TTC549 (cell line): ENCODE data around the gene PSME3.

Experiments used
- FAIRE-seq: peaks from 2 replicates; lab custom pipeline; 2012; peaks lifted over from hg19 to GRCh38; lab: Jason Lieb, UNC

Gene PSME3, protein sequence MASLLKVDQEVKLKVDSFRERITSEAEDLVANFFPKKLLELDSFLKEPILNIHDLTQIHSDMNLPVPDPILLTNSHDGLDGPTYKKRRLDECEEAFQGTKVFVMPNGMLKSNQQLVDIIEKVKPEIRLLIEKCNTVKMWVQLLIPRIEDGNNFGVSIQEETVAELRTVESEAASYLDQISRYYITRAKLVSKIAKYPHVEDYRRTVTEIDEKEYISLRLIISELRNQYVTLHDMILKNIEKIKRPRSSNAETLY

DNA sequence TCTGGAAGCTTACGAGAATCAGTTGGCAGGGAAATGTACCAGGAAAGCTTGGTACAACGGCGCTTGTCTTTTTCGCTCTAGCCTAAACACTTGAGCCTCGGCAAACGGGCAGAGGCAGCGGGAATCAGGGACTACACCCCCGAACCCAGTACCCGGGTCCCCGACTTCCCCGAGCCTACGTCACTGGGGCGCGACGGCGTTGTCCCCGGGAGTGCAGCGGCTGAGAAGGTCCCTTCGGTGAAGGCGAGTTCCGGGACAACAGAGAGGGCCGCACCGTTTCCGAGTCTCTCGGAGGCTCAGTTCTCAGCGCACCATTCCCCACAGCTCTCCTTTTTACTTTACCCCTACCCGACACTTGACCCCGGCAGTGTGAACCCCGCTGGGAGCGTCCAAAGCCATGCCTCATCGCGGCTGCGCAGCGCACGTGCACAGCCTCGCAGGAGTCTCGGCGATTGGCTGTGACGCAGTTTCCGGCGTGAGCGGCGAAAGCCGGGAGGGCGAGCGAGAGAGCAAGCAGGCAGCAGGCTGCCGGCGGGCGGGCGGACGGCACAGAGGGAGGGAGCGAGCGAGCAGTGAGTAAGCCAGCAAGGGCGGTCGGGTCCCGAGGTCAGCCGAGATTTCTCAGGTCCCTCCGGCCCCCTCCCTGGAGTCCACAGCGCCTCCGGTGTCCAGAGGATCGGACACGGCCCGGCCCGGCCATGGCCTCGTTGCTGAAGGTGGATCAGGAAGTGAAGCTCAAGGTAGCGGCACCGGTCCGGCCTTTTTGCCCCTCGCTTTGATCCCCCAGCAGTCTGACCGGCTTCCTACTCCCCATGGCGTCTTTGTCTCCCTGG is at the start of gene PSME3:
Gene PSME3 (plus strand): TSS at position 464 of the 833 bp plus-strand sequence. CDS start 235 bp downstream, at position 699.
- no peak for FAIRE-seq

DNA sequence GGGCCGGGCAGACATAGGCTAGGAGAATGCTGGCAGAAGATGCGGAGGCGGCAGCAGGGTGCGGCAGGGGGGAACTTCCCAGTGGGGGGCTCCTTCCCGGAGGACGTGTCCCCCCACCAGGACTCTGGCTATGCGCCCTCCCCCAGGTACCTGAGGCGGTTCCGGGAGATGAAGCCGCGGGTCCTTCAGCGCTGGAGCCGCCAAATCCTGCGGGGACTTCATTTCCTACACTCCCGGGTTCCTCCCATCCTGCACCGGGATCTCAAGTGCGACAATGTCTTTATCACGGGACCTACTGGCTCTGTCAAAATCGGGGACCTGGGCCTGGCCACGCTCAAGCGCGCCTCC is 49.4 kb upstream of the PSME3 start:
- FAIRE-seq, result no peak

DNA sequence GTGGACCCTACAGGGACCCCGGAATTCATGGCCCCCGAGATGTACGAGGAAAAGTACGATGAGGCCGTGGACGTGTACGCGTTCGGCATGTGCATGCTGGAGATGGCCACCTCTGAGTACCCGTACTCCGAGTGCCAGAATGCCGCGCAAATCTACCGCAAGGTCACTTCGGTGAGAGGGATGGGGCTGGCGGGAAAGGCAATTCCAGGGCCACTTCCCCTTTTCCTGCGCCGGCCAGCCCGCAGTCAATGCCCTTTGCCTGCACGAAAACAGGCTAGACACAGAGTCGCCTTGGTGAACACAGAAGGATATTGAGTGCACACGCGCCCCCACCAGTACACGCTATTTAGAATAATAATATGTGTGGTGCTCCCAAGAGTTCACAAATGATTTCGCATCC is 48.8 kb upstream of the PSME3 start:
- FAIRE-seq, result no peak

DNA sequence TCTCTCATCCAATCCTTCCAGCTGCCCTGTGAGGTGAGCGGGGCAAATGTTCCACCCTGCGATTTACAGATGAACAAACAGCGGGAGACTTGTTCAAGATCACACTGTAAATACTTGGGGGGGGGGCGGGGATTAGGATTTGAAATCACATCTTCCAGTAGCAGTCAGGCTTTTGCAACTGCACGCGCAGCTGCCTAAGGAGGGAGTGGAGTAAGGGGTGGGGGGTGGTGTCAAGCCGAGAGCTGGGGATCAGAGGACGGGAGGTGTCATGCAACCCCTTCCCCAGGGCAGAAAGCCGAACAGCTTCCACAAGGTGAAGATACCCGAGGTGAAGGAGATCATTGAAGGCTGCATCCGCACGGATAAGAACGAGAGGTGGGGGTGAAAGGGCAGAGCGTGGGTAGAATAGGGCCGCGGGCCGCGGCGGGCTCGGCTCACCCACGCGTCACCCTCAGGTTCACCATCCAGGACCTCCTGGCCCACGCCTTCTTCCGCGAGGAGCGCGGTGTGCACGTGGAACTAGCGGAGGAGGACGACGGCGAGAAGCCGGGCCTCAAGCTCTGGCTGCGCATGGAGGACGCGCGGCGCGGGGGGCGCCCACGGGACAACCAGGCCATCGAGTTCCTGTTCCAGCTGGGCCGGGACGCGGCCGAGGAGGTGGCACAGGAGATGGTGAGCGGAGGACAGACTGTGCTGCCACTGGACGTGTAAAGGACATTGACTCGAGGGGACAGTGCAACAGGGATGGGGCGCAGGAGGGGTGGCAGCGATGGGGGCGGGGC is 48.2 kb upstream of the PSME3 start:
- FAIRE-seq, result no peak

DNA sequence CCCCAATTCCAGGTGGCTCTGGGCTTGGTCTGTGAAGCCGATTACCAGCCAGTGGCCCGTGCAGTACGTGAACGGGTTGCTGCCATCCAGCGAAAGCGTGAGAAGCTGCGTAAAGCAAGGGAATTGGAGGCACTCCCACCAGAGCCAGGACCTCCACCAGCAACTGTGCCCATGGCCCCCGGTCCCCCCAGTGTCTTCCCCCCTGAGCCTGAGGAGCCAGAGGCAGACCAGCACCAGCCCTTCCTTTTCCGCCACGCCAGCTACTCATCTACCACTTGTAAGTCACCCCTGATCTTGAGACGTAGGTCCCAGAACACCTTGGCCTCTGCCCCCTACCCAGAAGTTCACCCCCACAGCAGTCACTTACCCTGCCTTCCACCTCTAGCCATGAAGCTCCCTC is 45.9 kb upstream of the PSME3 start:
- no peak for FAIRE-seq

DNA sequence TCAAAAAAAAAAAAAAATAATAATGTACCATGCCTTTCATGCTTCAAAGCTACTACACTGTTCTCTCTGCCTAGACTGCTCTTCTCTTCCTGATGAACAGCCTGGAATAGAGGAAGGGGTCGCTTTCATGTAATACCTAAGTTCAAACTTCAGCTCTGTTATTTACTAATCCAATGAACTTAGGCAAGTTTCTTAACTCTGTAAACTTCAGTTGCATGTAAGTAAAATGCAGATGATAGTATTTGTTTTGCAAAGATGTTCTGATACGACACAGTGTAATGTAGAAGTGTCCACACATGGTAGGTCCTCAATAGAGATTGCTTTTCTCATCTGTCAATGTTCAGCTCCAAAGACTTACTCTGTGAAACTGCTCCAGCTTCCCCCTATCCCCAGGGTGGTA is 41.2 kb upstream of the PSME3 start:
- no peak for FAIRE-seq

DNA sequence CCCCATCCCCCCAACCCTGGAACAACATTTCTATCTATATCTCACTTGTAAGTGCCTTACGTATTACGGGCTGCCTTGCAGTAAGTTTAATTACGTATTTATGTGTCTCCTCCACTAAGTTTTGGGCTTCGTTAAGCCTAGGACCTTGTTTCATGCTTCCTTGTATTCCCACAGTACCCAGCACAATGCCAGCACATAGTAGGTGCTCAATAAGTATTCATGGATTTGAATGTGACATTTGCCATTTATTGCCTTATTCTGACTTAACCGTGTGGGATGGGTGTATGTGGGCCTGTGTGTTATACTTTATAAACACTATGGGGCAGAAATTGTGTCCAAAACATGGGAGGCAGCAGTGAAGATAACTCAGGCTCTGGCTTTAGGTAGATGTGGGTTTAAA is 40.7 kb upstream of the PSME3 start:
- FAIRE-seq, result no peak

DNA sequence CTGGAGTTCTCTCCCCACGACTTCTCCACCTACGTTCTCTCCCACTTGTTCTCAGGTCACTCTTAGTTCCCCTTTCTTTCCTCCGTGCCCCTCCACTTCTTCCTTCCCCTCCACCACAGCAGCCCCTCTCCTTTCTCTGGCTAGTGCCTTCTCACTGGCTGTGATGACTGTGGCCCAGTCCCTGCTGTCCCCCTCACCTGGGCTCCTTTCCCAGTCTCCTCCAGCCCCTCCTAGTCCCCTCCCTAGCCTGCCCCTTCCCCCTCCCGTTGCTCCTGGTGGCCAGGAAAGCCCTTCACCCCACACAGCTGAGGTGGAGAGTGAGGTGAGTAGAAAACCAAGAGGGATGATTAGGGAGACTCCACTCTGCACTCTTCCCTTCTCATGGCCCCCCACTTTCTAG is 38.1 kb upstream of the PSME3 start:
- FAIRE-seq, result no peak

DNA sequence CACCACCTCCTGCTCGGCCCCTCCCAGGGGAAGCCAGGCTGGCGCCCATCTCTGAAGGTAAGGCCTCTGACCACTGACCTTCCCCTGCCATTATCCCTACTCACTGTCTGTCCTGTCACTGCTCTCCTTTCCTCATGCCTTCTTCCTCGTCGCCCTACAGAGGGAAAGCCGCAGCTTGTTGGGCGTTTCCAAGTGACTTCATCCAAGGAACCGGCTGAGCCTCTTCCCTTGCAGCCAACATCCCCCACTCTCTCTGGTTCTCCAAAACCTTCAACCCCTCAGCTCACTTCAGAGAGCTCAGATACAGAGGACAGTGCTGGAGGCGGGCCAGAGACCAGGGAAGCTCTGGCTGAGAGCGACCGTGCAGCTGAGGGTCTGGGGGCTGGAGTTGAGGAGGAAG is 37.7 kb upstream of the PSME3 start:
- FAIRE-seq, result no peak

DNA sequence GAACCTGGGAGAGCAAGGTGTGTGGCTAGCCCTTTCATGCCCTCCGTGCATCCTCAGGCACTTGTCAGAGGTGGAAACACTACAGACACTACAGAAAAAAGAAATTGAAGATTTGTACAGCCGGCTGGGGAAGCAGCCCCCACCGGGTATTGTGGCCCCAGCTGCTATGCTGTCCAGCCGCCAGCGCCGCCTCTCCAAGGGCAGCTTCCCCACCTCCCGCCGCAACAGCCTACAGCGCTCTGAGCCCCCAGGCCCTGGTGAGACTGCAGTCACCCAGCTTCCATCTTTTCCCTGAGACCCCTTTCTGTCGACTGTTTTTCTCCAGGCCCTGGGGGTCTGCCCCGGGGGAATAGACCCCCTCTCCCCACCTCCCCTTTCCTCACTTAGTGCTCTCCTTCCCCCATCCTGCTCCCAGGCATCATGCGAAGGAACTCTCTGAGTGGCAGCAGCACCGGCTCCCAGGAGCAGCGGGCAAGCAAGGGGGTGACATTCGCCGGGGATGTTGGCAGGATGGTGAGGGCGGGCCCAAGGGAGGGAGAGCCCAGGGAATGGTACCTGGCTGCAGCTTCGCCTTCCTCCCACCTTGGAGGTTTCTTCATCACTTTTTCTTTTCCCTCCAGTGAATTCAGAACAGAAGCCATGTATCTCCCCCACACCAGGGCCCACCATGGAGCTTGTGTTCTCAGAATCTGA is 37.0 kb upstream of the PSME3 start:
- no peak for FAIRE-seq

DNA sequence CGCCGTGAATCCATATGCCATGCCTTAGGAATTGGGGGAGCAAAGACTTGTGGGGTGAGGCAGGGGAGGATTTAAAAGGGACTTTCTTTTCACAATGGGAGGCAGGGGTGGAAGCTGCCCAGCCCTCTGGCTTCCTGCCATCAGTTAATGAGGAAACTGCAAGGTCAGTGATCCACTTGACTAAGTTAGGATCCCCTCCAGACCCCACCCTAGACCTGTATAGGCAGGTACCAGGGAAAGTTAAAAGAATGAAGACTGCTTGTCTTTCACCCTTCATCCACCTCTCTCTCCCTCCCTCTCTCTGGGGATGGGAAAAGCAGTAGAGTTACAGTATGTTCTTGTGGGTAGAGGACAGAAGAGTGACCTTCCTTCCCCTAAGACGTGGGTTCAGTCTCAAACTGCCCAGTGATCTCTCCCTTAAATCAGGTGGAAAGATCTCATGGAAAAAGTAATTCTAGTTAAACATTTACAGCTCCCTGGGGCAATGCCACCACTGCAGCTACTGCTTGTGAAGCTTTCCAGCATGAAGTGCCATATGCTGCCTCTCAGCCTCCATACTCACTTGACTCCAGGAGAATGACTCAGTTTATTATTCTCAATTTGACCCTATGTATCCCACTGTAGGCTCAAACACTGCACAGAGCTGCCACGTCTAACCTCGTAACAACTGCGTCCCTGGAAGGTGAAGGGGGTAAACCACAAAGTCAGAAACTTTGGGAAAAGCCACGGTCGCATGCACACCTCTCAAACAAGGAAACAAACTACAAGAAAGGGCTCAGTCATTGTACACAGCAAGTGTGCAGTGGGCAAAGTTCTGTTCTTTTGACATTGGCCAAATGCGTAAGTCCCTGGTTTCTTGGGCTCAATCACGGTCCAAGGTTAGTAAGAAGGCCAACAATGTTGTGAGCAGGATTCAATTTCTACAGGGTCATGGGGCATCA is 35.9 kb upstream of the PSME3 start:
- no peak for FAIRE-seq

DNA sequence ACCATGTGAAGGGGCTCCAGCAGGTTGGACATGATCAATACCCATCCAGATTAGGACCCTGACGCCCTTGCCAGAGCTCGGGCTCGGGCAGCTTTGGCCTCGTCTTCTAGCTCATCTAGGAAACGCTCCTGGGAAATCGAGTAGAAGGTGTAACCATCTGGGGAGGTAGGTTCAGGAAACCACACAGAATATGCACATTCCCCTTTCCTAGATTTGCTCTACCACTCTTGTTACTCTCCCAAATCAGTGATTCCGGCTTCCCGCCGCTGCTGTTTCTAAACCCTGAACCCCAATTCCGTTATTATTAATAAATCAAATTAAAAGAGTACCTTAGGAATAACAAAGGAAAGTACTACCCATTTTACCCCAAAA is 35.2 kb upstream of the PSME3 start:
- no peak for FAIRE-seq

DNA sequence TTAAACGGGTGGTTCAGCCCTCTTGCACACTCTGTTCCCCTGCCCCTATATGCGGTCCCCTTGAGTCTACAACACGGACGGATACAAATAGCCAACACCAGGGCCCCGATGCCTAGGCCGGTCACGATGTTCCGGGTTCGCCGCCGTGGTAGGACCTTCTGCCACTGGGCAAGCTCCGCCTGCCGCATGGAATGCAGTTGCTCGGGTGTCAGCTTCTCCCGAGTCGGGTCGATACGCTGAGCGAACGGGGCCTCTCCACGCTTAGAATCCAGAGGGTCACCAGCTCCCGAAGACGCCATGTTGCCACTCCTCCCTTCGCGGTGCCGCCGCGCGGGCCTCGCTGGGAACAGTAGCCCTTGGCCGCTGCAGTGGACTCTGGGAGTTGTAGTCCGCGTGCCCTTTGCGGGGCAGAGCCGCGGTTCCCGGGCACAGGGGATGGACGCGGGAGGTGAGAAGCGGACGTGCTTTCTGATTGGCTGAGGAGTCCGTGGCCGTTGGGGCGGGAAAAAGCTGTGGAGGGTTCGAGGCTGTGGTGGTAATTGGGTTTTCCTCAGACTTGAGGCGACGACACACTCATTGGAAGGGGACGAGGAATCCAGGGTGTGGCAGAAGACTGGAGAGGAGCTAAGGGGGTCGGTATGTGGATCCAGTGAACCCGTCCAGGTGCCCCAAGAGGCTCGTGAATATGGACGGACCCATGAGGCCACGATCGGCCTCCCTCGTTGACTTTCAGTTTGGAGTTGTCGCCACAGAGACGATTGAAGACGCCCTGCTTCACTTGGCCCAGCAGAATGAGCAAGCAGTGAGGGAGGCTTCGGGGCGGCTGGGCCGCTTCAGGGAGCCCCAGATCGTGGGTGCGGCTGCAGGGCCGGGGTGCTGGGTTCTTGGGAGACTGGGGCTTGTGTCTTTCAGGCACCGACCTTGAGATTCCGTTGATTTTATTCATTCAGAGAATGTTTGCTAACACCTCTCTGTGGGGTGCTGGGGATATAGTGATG is 34.5 kb upstream of the PSME3 start, which contains the start of the genes CNTD1 and COA3:
Gene CNTD1 (plus strand): TSS at position 479 of the 998 bp plus-strand sequence. CDS start 207 bp downstream, at position 686.
Gene COA3 (minus strand): TSS at position 322 of the 998 bp plus-strand sequence. CDS start 23 bp downstream, at position 299.
- no peak for FAIRE-seq

DNA sequence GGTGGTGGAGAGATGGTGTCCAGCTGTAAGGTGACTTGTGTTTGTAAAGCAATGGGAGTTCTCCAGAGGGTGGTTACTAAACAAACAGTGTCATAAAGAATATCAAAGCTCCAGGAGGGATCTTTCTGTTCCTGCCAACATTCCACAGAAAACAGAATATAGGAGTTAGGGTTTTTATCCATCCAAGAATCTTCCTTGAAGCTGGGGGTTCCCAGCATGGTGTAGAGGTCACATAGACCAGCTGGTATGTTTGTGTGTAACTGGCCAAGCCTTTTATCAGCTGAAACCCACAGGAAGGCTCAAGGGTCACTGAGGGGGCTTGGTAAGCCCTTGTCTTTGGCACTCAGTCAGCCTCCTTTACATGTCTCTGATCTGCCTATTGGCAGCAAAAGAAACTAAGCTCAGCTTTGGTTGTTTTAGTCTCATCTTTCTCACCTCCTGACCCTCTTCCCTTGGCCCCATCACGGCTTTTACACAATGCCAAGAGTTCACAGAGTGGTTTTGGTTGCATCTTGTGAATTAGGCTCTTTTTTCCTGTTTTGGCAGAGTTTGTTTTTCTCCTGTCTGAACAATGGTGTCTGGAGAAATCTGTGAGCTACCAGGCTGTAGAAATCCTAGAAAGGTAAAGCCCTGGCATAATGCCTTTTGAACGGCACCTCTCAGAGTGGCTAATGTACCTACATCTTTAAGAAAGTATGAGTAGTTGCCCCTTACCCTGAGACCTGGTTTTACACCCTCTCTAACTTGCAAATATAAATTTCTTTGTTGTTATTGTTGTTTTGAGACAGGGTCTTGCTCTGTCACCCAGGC is 29.9 kb upstream of the PSME3 start:
- no peak for FAIRE-seq

DNA sequence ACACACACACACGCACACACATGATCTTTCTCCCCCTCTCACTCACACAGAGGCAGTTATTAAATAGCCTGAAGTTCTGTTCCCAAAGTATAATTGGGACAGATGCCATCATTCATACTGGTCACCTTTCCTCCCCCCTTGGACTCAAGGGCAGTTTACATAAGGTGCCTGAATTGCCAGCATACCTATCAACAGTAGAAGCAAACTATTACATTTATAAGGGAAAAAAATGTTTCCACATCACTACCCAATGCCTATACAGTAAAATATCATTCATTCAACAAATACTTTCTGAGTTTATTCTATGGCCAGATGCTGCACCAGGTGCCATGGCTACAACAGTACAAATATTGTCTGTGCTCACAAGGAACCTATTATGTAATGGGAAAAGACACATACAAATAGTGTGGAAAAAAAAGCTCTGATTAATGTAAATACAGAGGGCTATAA is 28.3 kb upstream of the PSME3 start:
- no peak for FAIRE-seq

DNA sequence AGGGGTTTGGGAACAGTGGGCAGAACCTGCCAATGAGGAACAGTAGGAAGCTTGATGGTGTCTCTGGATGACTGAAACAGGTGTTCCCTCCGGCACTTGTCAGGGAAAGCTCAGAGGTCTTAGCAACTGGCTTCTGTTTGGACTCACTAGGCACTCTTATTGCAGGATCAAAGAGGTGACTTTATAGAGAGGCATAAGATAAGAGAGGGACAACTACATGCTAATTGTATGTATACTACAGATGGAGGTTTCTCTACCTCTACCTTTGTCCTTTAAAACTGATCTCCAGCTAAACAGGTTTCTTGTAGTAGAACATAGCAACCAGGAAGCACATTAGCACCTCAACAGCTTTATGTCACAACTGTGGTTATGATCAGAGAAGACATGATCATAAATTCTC is 26.9 kb upstream of the PSME3 start:
- no peak for FAIRE-seq

DNA sequence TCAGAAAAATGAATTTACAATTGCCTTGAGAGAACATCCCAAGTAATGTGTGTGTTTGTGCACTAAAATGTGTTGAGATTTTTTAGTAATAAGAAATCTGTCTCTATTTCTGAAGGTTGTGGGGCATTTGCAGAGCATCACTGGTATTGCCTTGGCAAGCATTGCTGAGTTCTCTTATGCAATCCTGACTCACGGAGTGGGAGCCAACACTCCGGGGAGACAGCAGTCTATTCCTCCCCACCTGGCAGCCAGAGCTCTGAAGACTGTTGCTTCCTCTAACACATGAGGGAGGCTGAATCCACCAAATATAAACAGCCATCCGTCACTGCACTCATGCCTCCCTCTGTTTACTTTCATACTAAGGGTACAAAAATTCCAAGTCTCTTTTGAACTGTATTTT is 23.9 kb upstream of the PSME3 start:
- FAIRE-seq, result no peak

DNA sequence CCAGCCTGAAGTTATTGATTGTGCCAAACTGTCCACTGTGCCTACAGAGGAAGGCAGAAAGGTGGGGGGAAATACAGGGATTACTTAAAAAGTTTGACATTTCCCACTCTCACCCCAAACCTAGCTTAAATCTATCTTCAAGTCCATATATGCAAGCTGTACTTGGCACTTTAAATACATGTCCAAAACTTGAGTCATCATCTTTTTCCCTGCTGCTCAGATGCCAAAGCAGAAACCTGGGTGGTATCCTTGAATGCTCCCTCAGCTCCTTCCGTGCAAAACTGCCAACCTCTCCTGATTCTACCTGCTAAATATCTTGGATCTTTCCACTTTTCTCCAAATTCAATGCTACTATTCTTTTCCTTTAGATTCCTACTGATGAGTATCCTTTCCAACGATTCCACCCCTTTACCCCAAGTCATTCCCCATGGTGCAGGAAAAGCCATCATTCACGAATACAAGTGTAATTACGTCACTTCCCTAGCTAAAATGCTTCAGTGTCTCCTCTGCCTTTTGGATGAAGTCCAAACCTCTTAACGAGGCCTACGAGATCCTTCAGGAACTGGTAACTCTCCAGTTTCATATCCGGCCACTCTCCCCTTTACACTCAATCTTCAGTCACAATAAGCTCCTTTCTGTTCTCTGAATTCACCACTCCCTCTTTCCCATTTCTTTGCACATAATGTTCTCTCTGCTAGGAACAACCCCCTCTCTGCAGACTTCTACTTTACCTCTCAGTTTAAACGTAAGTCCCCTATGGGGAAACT is 18.4 kb upstream of the PSME3 start:
- FAIRE-seq, result no peak
